GM19438 (cell line): ENCODE data around the gene TMIGD2.
"Not testable (repeated sequence)": the region's sequence is repeated elsewhere in the genome, so short reads cannot be mapped to it uniquely, and the experiment has no call there.

Experiments
- ATAC-seq: cut with Tn5 transposase; IDR thresholded peaks from one replicate; pipeline ENCODE4 v1.9.1; 2021; ENCODE audit warnings: low read depth; ENCODE audit not compliant: unreplicated experiment

TMIGD2 gene, protein sequence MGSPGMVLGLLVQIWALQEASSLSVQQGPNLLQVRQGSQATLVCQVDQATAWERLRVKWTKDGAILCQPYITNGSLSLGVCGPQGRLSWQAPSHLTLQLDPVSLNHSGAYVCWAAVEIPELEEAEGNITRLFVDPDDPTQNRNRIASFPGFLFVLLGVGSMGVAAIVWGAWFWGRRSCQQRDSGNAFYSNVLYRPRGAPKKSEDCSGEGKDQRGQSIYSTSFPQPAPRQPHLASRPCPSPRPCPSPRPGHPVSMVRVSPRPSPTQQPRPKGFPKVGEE

DNA sequence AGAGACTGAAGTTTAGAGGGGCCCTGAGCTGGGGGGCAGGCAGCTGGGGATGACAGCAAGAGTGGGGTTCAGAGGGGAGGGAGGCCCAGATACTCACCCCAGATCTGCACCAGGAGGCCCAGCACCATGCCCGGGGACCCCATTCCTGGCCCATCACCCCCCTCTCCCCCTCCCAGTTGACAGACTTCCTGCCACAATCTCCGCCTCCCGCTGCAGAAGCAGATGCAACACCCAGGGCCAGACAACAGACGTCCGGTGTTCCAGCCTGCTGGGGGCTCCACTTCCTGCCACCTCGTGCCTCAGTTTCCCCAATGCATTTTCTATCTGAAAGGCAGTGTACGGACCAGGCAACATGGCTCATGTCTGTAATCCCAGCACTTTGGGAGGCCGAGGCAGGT lies at the start of gene TMIGD2:
TMIGD2 (minus strand) TSS at position 147 of the 398 bp plus-strand sequence; CDS start at position 143, 4 bp downstream.
- no peak for ATAC-seq

DNA sequence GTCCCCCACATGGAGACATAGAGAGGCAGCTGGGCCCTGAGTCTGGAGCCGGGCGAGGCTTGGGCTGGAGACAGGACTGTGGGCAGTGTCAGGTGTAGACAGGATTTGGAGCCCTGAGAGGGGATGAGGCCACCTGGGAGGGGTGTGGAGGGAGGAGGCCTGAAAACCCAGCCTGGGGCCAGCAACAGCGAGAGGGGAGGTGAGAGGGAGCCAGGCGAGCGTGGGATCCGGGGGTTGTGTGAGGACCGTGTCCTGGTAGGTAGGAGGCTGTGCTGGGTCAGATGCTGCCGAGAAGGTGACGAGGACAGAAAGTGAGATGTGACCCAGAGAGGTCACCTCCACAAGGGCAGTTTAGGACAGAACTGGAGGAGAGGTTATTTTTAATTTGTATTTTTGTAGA lies 48.5 kb upstream of the TMIGD2 start:
- ATAC-seq = no peak

DNA sequence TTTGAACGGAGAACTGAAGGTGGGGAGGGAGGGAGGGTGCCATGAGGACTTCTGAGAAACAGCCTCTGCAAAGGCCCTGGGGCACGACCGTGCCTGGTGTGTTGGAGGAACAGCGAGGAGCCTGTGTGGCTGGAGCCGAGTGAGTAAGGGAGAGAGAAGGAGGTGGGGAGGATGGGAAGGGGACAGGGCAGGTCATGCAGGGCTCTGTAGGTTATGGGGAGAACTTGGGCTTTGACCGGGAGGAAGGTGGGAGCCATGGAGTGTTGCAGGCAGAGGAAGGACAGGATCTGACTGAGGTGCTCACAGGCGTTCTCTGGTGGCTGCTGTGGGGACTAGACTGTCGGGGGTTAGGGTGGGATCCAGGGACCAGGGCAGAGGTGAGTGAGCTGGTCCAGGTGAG lies 47.9 kb upstream of the TMIGD2 start:
- no peak for ATAC-seq

DNA sequence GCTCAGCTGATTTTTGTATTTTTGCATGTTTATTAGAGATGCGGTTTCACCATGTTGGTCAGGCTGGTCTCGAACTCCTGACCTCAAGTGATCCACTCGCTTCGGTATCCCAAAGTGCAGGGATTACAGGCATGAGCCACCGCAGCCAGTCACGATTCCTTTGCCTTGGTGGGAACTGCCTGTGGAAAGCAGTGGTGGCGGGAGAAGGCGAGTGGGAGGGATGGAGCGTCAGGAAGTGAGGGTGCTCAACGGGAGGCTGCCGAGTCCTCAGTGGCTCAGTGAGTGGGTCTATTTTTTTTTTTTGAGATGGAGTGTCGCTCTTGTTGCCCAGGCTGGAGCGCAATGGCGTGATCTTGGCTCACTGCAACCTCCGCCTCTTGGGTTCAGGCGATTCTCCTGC lies 47.0 kb upstream of the TMIGD2 start:
- not testable (repeated sequence) for ATAC-seq

DNA sequence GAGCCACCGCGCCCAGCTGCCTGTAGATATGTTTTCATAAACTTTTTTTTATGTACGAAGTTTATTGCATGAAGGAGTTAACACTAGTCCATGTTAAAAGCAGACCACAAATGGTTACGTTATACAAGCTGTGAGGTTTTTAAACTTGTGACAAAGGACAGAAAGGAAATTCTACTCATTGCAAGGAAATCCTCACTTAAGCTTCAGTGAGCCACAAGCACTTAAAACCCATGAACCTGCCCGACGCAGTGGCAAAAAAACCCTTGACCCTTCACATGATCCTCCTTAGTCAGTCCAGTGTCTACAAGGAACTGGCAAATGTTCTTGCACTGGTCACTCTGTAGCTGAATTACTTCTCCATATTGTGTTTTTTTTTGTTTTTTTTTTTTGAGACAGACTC lies 45.3 kb upstream of the TMIGD2 start:
- ATAC-seq = no peak

DNA sequence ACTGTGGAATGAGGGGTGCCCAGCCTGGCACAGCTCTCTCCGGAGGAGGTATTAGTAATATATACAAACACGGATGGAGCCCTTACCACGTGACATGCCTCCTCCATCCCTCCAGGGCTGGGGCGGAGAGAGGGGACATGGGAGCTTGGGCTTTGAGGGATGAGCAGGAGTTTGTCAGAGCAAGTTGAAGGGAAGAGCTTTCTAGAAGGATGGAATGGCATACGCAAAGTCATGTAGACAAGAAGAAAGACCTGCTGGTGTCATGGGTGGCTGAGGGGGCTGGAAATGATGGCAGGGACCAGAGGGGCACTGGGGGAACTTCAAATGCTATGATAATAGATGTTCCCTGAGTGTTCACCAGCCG lies 43.8 kb upstream of the TMIGD2 start:
- no peak for ATAC-seq

DNA sequence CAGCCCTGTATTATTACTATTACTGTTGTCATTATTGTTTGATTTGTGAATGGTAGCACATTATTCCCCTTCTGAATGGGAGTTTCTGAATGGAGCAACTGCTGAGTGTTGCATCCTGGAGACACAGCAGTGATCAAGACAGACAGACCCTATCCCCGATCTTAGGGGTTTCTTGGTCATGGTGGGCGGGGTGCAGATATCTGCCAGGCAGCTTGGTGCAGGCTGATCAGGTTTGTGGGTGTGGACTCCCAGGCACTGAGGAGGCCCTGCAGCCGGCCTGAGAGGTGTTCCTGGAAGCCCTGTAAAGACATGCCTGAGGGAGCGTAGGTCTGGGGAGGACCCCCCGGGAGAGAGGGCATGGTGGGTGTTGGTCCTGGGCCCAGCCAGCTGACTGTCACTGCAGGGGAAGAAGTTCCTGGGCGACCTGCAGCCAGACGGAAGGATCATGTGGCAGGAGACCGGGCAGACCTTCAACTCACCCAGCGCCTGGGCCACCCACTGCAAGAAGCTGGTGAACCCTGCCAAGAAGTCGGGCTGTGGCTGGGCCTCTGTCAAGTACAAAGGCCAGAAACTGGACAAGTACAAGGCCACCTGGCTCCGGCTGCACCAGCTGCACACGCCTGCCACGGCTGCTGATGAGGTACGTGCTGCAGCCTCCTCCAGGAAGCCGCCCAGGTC lies 43.3 kb upstream of the TMIGD2 start:
- ATAC-seq = no peak

DNA sequence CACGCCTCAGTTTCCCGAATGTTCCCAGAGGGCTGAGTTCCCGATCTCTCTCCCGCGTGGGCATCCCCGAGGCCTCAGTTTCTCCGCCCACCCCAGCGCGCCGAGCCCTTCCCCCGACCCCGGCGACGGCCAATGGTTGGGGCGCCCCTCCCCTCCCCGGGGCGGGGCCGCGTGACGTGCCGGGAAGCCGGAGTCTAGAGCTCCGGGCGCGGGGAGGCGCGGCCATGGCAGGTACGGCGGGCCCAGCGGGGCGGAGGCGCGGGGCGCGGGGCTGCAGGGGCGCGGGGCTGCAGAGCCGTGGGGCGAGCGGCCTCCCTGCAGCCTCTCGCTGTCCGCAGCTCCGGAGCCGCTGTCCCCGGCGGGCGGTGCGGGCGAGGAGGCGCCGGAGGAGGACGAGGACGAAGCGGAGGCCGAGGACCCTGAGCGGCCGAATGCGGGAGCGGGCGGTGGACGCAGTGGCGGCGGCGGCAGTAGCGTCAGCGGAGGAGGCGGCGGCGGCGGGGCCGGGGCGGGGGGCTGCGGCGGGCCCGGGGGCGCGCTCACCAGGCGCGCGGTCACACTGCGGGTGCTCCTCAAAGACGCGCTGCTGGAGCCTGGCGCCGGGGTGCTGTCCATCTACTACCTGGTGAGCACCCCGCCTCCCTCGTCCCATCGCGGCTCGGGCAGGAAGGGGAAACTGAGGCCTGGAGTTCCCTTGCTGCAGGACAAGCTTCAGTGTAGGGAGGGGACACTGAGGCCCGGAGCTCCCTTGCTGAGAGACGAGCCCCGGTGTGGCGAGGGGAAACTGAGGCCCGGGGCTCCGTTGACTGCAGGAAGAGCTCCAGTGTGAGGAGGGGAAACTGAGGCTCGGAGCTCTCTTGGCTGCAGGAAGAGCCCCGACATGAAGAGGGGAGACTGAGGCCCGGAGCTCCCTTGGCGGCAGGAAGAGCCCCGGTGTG lies 41.5 kb upstream of the TMIGD2 start, which contains the start of gene MPND:
MPND (plus strand) TSS at position 193 of the 938 bp plus-strand sequence; CDS start at position 225, 32 bp downstream.
- peak; percentile 37 for ATAC-seq

DNA sequence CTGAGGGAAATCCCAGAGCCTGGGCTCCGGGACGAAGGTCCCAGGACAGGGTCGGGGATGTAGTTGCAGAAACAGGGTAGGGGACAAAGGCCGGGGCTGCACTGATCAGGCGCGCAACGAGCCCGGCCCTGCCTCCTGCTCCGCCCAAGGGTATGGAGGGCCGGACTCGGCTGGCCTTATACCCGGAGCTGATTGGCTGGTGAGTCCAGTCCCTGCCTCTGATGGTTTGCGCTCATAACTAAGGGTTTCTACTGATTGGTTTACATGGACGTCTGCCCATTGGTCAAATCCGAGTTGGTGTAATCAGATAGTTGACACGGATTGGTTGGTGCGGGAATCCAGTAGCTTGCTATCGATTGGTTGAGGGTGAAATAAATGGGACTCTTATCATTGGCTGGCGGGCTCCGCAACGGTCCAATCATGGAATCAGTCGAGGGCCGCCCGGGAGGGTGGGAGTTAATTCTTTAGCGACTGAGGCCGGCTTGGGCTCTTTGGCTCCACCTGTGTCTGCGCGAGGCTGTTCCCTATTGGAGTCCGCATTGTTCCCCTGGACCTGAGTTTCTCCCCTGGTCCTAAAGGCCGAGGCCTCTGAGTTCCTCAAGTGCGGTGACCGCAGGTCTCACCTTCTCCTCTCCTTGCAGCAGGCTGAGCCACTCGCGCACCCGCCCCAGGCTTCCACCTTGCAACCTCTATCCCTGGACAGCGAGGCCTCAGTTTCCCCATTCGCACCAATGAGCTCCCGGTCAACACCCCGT lies 40.6 kb upstream of the TMIGD2 start:
- peak; percentile 88 for ATAC-seq

DNA sequence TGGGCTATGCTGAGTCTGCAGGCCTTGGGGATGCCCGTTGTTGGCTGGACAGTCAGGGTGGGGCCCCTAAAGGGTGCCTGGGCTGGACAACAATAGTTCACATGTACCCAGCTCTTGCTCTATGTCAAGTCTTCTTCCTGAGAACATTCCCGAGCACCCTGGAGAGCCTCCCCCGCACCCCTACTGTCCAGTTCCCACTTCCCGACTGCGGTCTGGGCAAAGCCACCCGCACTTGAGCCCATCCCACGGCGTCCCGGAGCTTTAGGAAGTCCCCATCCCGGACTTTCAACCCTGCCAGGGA lies 40.1 kb upstream of the TMIGD2 start:
- no peak for ATAC-seq

DNA sequence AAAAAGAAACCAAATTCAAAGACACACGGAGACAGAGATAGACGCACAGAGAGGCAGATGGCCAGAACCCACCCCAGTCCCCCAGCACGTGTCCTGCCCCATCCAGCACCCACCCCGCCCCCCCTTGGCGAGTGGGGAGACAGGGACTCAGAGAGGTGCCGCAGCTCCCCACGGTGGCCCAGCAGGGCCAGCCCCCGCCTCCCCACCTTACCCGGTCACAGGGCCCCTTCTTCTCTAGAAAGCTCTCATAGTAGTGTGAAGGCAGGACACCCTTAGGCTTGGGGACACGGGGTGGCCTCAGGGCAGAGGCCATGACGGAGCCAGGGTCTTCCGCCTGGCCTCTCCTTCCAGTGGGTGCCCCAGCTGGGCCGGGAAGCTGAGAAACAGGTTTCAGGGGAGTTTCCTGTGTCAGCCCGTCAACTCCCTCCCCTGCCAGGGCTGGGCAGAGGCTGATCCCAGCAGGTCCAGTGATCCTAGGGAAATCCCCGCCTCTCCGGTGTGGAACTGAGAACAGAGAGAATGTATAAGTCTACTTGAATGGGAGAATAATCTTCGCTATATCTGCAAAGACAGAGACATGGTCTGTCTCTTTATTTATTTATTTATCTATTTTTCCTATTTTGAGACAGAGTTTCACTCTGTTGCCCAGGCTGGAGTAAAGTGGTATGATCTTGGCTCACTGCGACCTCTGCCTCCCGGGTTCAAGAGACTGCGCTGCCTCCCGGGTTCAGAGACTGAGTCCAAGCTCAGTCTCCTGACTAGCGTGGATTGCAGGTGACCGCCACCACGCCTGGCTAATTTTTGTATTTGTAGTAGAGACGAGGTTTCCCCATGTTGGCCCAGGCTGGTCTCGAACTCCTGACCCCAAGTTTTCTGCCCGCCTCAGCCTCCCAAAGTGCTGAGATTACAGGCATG lies 36.5 kb upstream of the TMIGD2 start, which contains the start of gene STAP2:
STAP2 (minus strand) TSS at position 387 of the 915 bp plus-strand sequence; CDS start at position 313, 74 bp downstream.
- no peak for ATAC-seq

DNA sequence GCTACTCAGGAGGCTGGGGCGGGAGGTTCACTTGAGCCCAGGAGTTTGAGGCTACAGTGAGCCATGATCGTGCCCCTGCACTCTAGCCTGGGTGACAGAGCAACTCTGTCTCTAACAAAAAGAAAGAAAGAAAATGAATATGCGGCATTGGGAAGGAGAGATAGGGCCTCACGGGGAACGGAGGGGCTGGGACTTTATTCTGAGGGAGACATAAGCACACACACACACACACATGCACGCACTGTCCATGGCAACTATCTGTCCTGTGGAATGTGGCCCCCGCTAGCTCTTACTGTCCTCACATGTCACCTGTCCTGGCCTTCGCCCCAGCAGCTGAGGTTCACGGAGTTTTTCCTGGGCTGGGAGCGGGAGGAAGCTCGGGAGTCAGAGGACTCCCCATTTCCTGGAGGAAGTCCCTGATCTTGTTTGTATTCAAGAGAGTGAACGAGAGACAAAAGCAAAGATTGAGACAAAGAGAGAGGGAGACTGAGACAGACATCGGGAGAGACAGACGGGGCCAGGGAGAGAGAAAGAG lies 35.8 kb upstream of the TMIGD2 start:
- ATAC-seq = no peak

DNA sequence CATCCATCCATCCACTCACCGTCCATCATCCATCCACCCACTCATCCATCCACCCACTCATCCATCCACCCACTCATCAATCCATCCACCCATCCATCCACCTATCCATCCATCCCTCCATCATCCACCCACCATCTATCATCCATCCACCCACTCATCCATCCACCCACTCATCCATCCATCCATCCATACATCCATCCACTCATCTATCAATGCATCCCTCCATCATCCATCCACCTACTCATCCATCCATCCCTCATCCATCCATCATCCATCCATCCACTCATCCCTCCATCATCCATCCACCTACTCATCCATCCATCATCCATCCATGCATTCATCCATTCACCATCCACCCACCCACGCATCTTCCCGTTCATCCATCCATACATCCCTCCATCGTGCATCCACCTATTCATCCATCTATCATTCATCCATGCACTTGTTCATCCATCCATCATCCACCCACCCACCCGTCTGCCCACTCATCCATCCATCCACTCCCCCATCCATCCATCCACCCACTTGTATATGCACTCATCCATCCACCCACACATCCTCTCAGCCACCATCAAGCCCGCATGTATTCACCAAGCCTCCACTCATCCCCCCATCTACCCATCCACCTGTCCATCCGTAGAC lies 32.9 kb upstream of the TMIGD2 start:
- no peak for ATAC-seq

DNA sequence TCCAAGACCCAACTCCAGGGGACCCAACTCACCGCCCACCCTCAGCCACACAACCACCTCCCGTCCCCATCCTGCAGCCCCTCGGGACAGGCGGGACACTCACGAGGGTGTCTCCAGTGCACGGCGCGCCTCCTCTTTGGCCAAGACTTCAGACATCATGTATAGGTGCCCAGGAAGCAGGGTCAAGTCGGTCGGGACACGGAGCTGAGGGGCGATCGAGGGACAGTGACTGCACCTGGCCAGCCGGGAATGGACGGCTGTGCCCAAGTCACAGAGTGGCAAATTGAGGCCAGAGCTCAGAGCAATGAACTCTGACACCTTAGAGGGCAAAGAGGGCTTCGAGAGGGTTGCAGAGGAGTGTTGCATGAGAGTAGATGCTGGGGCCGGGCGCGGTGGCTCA lies 27.7 kb upstream of the TMIGD2 start:
- ATAC-seq = no peak

DNA sequence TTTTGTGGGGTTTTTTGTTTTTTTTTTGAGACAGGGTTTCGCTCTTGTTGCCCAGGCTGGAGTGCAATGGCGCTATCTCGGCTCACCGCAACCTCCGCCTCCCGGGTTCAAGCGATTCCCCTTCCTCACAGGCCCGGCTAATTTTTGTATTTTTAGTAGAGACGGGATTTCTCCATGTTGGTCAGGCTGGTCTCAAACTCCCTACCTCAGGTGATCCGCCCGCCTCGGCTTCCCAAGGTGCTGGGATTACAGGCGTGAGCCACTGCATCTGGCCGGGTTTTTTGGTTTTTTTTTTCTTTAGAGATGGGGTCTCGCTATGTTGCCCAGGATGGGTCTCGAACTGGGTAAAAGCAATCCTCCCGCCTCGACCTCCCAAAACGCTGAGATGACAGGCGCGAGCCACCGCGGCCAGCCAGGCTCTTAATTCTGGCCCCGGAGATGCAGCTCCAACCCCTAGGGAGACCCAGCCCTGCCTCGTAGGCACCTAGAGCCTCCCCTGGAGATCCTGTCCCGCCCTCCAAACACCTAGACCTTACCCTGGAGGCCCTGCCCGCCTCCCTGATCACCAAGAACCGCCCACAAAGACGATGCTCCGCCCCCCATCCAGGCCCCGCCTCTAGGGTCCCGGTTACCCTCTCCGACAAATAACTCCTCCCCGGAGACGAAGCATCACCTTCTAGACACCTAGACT lies 26.9 kb upstream of the TMIGD2 start:
- not testable (repeated sequence) for ATAC-seq

DNA sequence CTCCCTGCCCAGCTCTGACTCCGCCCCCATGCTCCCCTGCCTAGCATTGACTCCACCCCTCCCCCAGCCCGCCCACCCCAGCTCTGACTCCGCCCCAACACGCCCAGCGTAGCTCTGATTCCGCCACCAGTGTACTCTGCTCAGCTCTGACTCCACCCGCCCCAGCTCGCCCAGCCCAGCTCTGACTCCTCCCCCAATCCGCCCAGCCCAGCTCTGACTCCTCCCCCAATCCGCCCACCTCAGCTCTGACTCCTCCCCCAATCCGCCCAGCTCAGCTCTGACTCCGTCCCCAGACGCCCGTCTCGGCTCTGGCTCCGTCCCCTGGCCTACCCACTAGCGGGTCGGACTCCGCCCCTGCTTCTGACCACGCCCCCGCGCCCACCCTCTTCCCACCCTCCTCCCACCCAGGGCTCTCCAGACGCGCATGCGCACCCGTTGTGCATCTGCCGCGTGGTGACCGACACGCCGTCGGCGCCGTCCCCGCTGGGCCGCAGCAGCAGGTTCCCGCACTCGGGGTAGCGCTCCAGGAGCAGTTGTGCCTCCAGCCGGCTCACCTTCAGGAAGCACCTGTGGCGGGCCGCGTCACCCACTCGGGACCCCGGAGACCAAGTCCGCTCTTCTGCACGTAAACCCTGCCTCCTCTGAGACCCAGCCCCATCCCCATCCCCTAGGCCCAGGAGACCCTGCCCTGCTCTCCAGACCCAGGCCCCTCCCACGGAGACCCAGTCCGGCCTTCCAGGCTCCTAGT lies 26.2 kb upstream of the TMIGD2 start:
- peak; percentile 71 for ATAC-seq

DNA sequence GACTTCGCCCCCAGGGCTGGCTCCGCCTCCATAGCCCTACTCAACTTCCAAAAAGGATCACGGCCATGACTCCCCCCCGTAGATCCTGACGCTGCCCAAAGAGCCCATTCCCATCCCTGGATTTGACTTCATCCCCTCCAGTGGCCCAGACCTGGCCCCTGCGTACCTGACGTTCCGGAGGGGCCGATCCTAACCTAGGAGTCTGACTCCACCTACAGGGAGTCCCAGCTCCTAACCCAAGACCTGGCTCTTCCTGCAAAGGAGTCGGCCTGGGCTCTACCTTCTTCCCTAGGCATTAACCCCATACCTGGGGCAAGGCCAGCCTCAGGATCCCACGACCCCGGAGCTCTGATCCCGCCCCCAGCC lies 25.7 kb upstream of the TMIGD2 start:
- ATAC-seq = peak; percentile 4
